Measurements from ENCODE around the gene DACH1.
"Not testable (repeated sequence)": the region's sequence is repeated elsewhere in the genome, so short reads cannot be mapped to it uniquely, and the experiment has no call there.

DACH1 gene

DNA sequence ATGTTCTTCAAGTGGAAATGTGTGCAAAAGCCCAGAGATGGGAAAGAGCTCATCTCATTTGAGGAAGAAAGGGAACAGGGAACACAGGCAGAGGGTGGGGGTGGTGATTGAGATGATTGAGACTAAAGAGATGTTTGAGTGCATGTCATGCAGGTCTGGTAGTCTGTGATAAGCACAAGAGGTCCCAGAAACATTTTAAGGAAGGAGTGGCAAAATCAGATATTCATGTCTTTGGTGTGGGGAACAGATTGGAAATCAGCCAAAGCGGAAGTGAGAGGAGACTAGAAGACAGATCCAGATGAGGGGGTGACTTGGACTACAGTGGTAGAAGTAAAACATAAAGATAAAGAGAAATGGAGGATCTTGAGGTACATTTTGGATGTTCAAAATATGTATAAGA is 39.4 kb upstream of the DACH1 start:
- TF ChIP-seq POLR2AphosphoS5 (IDR thresholded peaks at IDR 0.05; ENCODE audit: low read depth) (no peak), SPI1 (IDR thresholded peaks at IDR 0.05; ENCODE audit: borderline replicate concordance, low read depth) (no peak), GABPA (IDR thresholded peaks at IDR 0.05; ENCODE audit: low read depth) (no peak)
- TF ChIP-seq, protein P1, sequence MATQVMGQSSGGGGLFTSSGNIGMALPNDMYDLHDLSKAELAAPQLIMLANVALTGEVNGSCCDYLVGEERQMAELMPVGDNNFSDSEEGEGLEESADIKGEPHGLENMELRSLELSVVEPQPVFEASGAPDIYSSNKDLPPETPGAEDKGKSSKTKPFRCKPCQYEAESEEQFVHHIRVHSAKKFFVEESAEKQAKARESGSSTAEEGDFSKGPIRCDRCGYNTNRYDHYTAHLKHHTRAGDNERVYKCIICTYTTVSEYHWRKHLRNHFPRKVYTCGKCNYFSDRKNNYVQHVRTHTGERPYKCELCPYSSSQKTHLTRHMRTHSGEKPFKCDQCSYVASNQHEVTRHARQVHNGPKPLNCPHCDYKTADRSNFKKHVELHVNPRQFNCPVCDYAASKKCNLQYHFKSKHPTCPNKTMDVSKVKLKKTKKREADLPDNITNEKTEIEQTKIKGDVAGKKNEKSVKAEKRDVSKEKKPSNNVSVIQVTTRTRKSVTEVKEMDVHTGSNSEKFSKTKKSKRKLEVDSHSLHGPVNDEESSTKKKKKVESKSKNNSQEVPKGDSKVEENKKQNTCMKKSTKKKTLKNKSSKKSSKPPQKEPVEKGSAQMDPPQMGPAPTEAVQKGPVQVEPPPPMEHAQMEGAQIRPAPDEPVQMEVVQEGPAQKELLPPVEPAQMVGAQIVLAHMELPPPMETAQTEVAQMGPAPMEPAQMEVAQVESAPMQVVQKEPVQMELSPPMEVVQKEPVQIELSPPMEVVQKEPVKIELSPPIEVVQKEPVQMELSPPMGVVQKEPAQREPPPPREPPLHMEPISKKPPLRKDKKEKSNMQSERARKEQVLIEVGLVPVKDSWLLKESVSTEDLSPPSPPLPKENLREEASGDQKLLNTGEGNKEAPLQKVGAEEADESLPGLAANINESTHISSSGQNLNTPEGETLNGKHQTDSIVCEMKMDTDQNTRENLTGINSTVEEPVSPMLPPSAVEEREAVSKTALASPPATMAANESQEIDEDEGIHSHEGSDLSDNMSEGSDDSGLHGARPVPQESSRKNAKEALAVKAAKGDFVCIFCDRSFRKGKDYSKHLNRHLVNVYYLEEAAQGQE (IDR thresholded peaks at IDR 0.05; ENCODE audit: insufficient replicate concordance, low read depth), result no peak
- TF ChIP-seq, protein P2, sequence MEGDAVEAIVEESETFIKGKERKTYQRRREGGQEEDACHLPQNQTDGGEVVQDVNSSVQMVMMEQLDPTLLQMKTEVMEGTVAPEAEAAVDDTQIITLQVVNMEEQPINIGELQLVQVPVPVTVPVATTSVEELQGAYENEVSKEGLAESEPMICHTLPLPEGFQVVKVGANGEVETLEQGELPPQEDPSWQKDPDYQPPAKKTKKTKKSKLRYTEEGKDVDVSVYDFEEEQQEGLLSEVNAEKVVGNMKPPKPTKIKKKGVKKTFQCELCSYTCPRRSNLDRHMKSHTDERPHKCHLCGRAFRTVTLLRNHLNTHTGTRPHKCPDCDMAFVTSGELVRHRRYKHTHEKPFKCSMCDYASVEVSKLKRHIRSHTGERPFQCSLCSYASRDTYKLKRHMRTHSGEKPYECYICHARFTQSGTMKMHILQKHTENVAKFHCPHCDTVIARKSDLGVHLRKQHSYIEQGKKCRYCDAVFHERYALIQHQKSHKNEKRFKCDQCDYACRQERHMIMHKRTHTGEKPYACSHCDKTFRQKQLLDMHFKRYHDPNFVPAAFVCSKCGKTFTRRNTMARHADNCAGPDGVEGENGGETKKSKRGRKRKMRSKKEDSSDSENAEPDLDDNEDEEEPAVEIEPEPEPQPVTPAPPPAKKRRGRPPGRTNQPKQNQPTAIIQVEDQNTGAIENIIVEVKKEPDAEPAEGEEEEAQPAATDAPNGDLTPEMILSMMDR (IDR thresholded peaks at IDR 0.05; ENCODE audit: insufficient read depth, low read length), result no peak
- no peaks in the 10 kb centered on the region for H3K27me3 ChIP-seq (ENCODE audit: insufficient read depth, poor library complexity, severe bottlenecking)
- H3K4me3 ChIP-seq (replicated peaks; ENCODE audit: insufficient read depth, low read length), result no peak overlapping the region
- no peak overlapping the region for H3K27ac ChIP-seq (replicated peaks)
- DNase-seq (ENCODE audit: low read depth in 1 of 2, low spot score in 1 of 2), result no peak

DNA sequence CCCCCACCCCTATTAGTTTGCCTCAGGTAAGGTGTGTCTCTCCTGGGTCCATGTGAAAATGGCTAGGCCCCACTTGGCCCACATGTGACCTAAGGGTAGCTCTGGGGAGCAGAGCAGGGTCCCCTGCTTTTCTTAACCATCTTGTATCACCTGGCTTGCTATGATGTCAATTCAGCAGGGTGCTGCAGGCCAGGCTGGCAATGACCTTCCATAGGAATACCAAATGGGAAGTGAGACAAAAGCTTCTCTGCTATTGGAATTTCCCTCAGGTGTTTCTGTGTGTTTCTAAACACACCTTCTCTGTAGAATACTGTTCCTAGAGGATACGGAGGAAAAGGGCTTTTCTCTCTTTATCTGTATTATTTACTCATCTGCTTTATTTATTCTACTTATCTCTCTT is 35.7 kb upstream of the DACH1 start:
- Histone ChIP-seq H3K27me3 (ENCODE audit: insufficient read depth, poor library complexity, severe bottlenecking) (no peaks in the 10 kb centered on the region), H3K27ac (replicated peaks) (no peak overlapping the region), H3K4me3 (replicated peaks; ENCODE audit: insufficient read depth, low read length) (no peak overlapping the region)
- DNase-seq (ENCODE audit: low read depth in 1 of 2, low spot score in 1 of 2), result no peak
- no peak for TF ChIP-seq POLR2AphosphoS5 (IDR thresholded peaks at IDR 0.05; ENCODE audit: low read depth)
- TF ChIP-seq SPI1 (IDR thresholded peaks at IDR 0.05; ENCODE audit: borderline replicate concordance, low read depth), result no peak
- TF ChIP-seq, protein P2 (IDR thresholded peaks at IDR 0.05; ENCODE audit: insufficient read depth, low read length), result no peak
- TF ChIP-seq, protein P1 (IDR thresholded peaks at IDR 0.05; ENCODE audit: insufficient replicate concordance, low read depth), result no peak
- no peak for TF ChIP-seq GABPA (IDR thresholded peaks at IDR 0.05; ENCODE audit: low read depth)

DNA sequence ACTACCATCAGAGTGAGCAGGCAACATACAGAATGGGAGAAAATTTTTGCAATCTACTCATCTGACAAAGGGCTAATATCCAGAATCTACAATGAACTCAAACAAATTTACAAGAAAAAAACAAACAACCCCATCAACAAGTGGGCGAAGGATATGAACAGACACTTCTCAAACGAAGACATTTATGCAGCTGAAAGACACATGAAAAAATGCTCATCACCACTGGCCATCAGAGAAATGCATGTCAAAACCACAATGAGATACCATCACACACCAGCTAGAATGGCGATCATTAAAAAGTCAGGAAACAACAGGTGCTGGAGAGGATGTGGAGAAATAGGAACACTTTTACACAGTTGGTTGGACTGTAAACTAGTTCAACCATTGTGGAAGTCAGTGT is 26.5 kb upstream of the DACH1 start:
- DNase-seq (ENCODE audit: low read depth in 1 of 2, low spot score in 1 of 2), result not testable (repeated sequence)

DNA sequence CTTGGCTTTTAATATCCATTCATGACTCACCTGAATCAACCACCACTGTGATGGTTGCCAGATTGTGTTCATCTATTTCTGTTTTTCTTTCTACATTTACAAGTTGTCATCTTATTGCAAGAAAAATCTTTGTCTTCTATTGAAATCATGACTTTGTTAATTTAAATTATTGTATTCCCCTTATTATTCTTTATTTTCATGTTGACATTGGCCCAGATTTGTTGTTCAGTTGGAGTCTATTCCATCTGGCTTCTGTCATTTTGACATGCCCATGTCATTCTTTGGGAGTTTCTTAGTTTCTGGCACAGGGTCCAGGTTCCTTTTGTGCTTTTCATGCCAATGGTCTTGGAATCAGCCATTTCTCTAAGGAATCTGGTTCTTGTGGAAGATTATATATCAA is 19.9 kb upstream of the DACH1 start:
- DNase-seq (ENCODE audit: low read depth in 1 of 2, low spot score in 1 of 2), result no peak
- TF ChIP-seq GABPA (IDR thresholded peaks at IDR 0.05; ENCODE audit: low read depth) (no peak), SPI1 (IDR thresholded peaks at IDR 0.05; ENCODE audit: borderline replicate concordance, low read depth) (no peak), POLR2AphosphoS5 (IDR thresholded peaks at IDR 0.05; ENCODE audit: low read depth) (no peak)
- TF ChIP-seq, protein P1 (IDR thresholded peaks at IDR 0.05; ENCODE audit: insufficient replicate concordance, low read depth), result no peak
- TF ChIP-seq, protein P2 (IDR thresholded peaks at IDR 0.05; ENCODE audit: insufficient read depth, low read length), result no peak
- Histone ChIP-seq H3K27me3 (ENCODE audit: insufficient read depth, poor library complexity, severe bottlenecking) (no peaks in the 10 kb centered on the region), H3K4me3 (replicated peaks; ENCODE audit: insufficient read depth, low read length) (no peak overlapping the region), H3K27ac (replicated peaks) (no peak overlapping the region)

More for the DNA sequence above, 26.5 kb upstream of the DACH1 start:
- H3K27me3 ChIP-seq (ENCODE audit: insufficient read depth, poor library complexity, severe bottlenecking); H3K27ac ChIP-seq (replicated peaks); H3K4me3 ChIP-seq (replicated peaks; ENCODE audit: insufficient read depth, low read length): not testable (repeated sequence)
